ENCODE data around the gene KNDC1.

Gene KNDC1

DNA sequence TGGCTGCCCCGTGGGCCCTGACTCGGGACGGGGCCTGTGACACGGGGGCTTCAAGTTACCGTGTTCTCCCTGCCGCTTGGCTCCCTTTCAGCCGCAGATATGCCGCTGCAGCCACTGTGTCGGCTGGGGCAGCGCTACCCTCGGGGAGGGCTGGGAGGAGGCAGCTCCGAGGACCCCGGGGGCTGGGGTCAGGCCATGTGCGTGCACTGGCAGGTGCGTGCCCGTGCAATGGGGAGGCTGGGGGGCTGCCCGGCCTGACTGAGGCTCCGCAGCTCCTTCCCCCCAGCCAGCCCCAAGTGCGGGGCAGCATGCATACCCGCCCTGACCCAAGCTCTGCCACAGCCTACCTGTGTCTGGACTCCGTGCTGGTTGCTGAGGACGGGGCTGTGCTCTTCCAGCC is 29.2 kb downstream of the KNDC1 start:
- DNase-seq (ENCODE audit: extremely low read depth, insufficient read length), result no peak
- TF ChIP-seq, protein P1, sequence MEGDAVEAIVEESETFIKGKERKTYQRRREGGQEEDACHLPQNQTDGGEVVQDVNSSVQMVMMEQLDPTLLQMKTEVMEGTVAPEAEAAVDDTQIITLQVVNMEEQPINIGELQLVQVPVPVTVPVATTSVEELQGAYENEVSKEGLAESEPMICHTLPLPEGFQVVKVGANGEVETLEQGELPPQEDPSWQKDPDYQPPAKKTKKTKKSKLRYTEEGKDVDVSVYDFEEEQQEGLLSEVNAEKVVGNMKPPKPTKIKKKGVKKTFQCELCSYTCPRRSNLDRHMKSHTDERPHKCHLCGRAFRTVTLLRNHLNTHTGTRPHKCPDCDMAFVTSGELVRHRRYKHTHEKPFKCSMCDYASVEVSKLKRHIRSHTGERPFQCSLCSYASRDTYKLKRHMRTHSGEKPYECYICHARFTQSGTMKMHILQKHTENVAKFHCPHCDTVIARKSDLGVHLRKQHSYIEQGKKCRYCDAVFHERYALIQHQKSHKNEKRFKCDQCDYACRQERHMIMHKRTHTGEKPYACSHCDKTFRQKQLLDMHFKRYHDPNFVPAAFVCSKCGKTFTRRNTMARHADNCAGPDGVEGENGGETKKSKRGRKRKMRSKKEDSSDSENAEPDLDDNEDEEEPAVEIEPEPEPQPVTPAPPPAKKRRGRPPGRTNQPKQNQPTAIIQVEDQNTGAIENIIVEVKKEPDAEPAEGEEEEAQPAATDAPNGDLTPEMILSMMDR (IDR thresholded peaks at IDR 0.05; ENCODE audit: insufficient read depth, low read length, poor library complexity, severe bottlenecking), result no peak
- Histone ChIP-seq H3K4me3 (replicated peaks; ENCODE audit: low read depth, low read length) (no peak overlapping the region), H3K36me3 (ENCODE audit: control insufficient read depth, insufficient read depth, low read length) (no peaks in the 10 kb centered on the region), H3K27me3 (replicated peaks; ENCODE audit: control insufficient read depth, insufficient read depth, low read length) (no peaks in the 10 kb centered on the region)

DNA sequence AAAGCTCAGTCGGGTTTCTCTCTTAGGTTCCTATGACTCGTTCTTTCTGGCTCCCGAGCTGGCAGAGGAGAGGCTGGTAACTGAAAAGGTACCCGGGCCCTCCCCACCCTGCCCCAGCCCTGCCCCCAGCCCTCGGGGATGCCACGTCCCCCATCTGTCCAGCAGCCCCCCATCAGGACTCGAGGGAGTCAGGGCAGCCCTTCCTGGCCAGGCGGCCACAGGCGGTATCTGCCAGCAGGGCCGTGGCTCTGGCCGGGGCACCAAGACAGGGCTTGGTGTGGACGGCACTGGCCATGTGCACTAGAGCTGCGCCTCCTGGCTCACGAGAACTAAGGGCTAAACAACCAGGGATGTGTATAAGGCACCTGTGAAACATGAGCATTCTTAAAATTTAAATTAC is 29.7 kb downstream of the KNDC1 start:
- no peak overlapping the region for H3K4me3 ChIP-seq (replicated peaks; ENCODE audit: low read depth, low read length)
- no peak for DNase-seq (ENCODE audit: extremely low read depth, insufficient read length)
- TF ChIP-seq, protein P1 (IDR thresholded peaks at IDR 0.05; ENCODE audit: insufficient read depth, low read length, poor library complexity, severe bottlenecking), result no peak
- no peaks in the 10 kb centered on the region for H3K27me3 ChIP-seq (replicated peaks; ENCODE audit: control insufficient read depth, insufficient read depth, low read length)
- H3K36me3 ChIP-seq (ENCODE audit: control insufficient read depth, insufficient read depth, low read length), result no peaks in the 10 kb centered on the region

DNA sequence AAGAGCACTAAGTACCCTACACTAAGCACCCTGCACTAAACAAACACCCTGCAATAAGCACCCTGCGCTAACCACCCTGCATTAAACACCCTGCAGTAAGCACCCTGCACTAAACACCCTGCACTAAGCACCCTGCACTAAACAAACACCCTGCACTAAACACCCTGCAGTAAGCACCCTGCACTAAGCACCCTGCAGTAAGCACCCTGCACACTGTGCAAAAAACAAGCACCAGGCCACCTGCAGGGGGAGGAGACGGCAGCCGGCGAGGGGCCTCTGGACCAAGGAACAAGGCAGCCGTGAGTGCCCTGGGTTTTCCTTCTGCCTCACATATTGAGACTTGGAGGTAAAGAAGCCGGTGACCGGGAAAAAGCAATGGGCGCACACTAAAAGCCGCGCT is 30.2 kb downstream of the KNDC1 start:
- Histone ChIP-seq H3K4me3 (replicated peaks; ENCODE audit: low read depth, low read length) (no peak overlapping the region), H3K36me3 (ENCODE audit: control insufficient read depth, insufficient read depth, low read length) (no peaks in the 10 kb centered on the region), H3K27me3 (replicated peaks; ENCODE audit: control insufficient read depth, insufficient read depth, low read length) (no peaks in the 10 kb centered on the region)
- TF ChIP-seq, protein P1 (IDR thresholded peaks at IDR 0.05; ENCODE audit: insufficient read depth, low read length, poor library complexity, severe bottlenecking), result no peak
- no peak for DNase-seq (ENCODE audit: extremely low read depth, insufficient read length)

DNA sequence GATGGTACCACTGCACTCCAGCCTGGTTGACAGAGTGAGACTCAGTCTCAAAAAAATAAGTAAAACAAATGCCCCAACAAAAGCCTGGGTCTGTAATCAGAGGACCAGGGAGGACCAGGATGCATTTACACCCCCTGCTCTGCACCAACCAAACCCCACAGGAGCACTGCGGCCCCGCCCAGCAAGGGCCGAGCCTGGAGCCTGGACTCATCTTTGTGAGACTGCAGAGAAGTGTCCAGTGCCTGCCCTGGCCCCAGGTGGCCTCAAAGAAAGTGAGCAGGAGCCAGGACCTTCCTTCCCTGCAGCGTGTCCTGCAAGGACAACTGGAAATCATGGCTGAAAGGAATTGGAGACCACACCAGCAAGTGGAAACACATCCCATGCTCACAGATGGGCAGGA is 31.6 kb downstream of the KNDC1 start:
- no peaks in the 10 kb centered on the region for H3K27me3 ChIP-seq (replicated peaks; ENCODE audit: control insufficient read depth, insufficient read depth, low read length)
- no peak for DNase-seq (ENCODE audit: extremely low read depth, insufficient read length)
- no peak overlapping the region for H3K4me3 ChIP-seq (replicated peaks; ENCODE audit: low read depth, low read length)
- TF ChIP-seq, protein P1 (IDR thresholded peaks at IDR 0.05; ENCODE audit: insufficient read depth, low read length, poor library complexity, severe bottlenecking), result no peak
- no peaks in the 10 kb centered on the region for H3K36me3 ChIP-seq (ENCODE audit: control insufficient read depth, insufficient read depth, low read length)

DNA sequence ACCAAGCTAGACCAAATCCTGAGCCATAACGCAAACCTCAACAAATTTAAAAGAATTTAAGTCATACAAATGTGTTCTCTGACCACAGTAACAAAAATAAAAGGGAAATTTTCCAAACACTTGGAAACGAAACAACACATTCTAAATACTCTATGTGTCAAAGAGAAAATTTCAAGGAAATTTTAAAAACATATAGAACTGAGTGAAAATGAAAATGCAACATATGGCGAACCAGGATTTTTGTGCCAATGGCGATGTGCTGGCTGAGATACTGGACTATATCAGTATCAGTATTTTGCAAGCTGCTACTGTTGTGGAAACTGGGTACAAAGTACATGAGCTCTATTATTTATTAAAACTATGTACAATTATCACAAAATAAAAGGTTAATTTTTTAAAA is 34.1 kb downstream of the KNDC1 start:
- H3K27me3 ChIP-seq (replicated peaks; ENCODE audit: control insufficient read depth, insufficient read depth, low read length), result no peaks in the 10 kb centered on the region
- H3K4me3 ChIP-seq (replicated peaks; ENCODE audit: low read depth, low read length), result no peak overlapping the region

DNA sequence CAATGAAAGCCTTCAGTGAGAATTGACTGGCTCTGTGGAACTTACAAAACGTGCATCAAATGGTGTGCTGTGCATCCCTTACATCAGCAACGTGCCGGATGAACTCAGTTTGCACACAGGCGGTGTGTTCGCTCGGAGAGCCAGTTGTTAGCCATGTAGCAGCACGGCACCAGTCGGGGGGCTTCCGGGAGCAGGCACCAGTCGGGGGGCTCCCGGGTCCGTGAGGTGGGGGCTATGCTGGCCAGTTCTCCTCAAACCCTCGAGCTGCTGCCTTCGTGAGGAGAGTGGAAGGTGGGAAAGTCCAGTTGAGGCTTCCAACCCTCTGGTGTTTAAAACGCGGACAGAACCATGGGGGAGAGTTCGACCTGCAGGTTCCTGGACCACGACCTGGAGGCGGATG is 35.1 kb downstream of the KNDC1 start:
- no peaks in the 10 kb centered on the region for H3K36me3 ChIP-seq (ENCODE audit: control insufficient read depth, insufficient read depth, low read length)
- no peak overlapping the region for H3K4me3 ChIP-seq (replicated peaks; ENCODE audit: low read depth, low read length)
- H3K27me3 ChIP-seq (replicated peaks; ENCODE audit: control insufficient read depth, insufficient read depth, low read length), result no peaks in the 10 kb centered on the region
- TF ChIP-seq, protein P1 (IDR thresholded peaks at IDR 0.05; ENCODE audit: insufficient read depth, low read length, poor library complexity, severe bottlenecking), result no peak
- no peak for DNase-seq (ENCODE audit: extremely low read depth, insufficient read length)

More for the DNA sequence above, 34.1 kb downstream of the KNDC1 start:
- TF ChIP-seq, protein P1 (IDR thresholded peaks at IDR 0.05; ENCODE audit: insufficient read depth, low read length, poor library complexity, severe bottlenecking), result no peak
- no peaks in the 10 kb centered on the region for H3K36me3 ChIP-seq (ENCODE audit: control insufficient read depth, insufficient read depth, low read length)
- no peak for DNase-seq (ENCODE audit: extremely low read depth, insufficient read length)
